T-helper 1 cell (primary cell): ENCODE results near the gene PBX3.
"Not testable (repeated sequence)": the region's sequence is repeated elsewhere in the genome, so short reads cannot be mapped to it uniquely, and the experiment has no call there.

Source experiments
- DNase-seq, 5 donors: peaks; one replicate each; pipeline ENCODE4 v3.0.0-alpha.2; 2012 to 2020

Gene PBX3

DNA sequence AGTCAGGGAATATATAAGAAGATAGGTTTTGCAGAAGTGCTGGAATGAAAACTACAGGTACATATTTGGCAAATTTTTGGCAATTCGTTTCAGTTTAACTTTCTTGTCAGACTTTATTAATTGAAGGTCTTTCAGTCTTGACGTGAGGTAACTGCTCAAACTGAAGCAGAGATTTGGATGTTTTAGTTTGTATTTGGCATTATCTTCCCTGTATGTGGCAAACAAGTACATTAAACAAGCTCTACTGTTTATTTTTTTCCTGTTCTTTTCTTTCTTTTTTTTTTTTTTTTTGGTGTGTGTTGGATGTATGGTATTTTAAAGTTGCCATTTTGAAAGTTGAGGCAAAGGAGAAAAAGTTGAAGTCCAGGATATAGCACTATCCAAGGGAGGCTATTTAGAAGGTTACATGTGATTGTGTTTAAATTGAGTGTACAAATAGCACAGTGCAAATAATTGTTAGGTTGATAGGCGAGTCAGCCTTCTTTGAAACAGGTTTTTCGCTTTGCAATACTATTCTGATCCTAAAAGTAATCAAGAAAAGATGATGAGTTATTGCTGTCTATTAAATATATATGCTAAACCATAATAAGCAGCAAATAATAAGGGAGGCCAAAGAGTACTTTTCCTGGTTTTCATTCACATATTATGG is 2.2 kb downstream of the PBX3 start:
- DNase-seq = no peak

DNA sequence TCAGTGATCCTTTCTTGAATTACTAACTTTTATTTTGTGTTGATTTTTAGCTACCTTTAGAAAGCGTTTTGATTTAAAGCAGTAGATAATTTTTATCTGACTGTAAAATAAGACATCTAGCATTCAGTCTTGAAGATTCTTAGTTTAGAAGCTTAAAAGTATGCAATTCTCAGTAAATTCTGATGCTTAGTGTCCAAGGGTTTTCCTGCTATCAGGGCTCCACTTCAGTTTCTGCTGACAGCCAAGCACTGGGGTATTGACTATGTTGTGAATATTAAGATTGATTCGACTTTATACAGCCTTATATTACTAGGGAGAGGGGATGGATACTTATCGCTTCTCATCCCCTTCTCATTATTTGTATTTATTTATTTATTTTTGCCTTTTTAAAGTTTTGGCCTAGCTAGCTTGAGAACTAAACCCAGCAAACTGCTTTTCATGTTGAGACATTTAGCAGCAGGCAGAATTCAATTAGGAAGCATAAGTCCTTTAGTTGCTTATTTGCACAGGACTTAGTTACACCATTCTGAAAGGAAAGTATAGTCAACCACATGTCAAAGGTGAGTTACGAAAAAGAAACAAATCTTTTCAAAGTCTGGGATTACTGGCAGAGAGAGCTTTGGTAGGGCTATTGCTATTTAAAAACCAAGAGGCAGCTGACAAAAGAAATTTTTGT is 2.9 kb downstream of the PBX3 start:
- DNase-seq = no peak

DNA sequence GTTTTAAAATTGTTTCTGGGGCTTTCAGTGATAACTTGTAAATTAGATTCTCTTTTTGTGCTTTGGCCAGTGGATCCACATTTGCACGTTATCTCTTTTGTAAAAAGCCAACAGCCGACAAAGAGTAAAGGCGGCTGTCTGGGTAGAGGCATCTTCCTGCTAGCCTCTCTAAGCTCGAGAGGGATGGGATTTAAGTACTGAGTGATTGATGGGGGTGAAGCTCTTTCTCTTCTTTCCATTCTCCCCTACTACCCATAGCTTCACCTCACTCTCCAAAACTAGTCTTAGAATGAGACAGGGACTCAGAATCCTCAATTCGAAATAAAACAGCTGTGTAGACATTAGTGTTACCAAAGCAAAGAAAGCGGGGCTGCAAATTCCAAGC is 3.4 kb downstream of the PBX3 start:
- no peak for DNase-seq

DNA sequence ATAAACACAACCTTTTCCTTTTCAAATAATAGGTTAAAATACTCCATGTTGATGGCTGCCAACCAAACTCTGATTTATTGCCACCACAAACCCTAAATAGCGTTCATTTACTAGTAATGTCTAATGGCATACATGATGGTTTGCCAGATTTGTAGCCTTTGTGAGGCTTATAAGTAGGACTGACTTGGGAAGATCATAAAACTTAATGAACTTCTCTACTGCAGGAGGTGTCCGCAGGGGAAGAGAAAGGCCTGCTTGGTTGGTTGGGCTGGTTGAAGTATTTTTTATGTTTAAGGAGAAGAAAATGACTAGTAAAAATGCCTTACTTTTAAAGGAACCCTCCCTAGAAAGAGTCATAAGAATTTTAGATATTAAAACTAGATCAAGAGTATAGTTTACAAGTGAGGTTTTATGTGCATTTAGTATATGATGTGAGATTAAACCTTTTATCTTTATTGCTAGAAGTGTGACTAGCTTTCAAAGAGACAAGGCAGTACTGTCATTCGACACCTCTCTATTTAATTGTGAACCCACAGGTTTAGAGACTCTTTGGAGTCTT is 5.0 kb downstream of the PBX3 start:
- no peak for DNase-seq

DNA sequence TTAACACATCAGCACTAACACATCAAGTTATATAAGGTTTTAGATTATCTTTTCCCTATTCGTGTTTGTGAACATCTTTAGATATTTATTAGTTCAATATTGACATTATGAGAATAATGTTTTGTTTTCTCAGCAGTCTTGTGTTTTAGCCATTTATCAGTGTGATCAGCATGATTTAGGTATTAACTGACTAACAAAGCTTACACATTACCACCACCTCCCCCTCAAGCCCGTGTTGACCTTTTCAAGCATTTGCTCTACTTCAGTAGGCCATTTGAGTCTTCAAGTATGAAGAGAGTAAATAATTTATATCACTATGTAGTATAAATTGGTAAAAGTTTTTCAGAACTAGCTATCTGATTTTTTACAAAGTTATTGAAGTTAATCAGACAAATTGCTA is 6.9 kb downstream of the PBX3 start:
- DNase-seq = no peak

DNA sequence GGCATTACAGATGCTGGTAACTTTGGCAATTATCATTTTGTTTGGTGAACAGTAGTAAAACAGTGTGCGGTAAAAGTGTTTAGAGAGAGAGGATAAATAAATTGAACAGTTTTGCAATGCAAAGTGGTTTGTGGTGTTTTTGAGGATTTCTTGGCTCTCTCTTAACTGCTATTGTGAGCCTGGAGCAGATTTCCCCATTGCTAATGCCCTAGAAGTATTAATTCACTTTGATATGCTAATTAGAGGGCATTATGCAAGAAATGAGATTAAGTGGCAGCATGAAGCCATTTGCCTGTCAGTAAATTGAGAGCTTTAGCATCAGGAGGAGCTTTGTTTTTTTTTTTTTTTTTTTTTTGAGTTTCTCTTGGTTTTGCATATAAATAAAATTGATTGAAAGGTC is 8.2 kb downstream of the PBX3 start:
- DNase-seq = no peak

DNA sequence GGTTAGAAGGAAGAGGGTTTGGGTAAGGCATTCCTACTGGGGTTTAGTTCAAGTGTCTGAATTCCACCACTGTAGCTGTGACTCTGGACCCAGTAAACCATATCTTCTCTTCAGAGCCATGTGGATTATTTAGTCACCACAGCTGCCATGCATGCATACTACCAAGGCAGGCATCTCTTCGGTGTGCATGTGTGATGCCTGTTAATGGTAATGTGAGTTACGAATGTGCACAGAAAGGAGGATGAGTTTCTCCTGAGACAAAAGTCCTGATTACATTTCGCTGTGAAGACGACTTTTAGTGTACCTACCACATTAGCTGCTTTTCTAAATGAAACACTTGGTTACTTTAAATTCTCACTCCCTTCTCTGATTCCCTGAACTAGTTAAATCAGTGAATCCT is 9.3 kb downstream of the PBX3 start:
- no peak for DNase-seq

DNA sequence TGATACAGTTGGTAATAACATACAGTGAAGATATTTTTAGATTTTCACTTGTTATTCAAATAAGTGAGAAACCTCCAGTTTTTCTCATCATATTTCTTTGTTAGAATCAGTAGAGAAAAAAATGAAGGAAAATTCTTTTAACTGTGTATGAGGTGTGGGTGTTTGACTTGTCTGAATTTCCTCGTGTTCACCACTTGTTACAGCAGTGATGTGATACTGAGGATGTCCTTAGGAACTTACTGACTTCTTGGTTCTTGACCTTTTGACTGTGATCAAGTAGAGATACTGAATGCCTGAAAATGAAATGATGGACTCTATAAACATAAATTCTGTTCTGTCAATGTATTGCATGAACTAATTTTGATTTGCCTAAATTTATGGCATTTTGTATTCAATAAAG is 10.7 kb downstream of the PBX3 start:
- DNase-seq = no peak

DNA sequence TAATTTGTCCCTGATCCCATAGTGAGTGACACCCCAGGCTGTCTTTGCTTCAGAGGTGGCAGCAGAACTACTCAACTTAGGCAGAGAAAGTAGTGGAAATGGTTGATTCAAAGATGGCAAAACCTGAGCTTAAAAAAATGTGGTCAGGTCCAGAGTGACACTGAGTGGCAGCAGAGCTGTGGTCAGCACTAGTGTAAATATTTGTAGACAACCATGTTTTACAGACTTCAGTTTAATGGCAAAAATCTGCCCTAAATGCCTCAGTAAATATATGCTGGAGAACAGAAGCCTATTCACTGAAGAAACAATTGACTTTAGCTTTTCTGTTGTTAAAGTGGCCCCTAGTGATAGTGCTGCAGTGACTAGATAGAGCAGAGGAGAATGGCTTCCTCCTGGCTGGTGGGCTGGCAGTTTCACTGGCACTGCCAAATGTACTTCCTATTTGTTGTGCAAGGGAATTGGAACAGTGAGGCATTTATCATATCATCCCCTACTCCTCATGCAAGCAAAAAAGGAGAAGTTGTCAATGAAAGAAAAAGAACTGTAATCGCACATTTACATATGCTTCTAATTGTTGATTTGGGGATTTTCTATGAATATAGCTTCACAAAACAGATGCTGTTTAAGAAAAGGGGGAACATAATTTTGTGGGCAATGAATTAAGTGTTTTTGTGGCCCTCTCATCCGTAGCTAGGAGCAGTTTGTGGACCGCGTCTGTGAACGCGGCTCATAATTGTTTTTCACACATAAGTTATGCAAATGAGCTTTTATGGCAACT is 12.0 kb downstream of the PBX3 start:
- DNase-seq = no peak

DNA sequence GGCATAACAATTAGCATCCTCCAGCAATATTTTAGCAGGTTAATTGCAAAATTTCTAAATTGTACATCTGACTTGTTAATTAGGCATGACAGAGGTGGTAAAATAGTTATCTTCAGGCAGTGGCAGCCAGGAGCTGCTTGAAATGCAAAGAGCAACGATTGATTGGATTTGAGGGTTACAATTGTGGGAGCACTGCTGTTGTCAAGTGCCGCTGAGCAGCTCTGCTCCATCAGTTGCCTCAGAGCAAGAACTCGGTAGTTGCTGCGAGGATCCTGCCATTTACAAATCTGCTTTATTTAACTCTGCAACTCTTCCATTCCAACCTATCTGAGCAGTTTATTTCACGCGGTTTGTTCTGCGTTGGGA is 12.6 kb downstream of the PBX3 start:
- no peak for DNase-seq

DNA sequence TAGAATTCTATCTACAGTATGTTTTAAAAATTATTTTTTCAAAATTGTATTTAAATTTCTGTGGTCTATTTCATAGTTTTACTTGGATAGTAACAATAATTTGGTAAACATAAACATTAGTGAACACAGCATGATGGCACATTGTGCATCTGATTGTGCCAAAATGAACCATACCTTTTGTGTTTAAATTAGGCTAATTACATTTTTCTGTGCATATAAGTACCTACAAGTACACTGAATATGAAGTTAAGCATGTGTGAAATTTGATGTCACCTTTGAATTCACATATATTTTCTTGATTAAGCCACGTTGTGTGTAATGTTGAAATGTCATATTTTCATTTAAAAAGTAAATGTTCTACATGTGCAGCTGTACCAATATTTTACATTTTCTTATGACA is 13.4 kb downstream of the PBX3 start:
- no peak for DNase-seq

DNA sequence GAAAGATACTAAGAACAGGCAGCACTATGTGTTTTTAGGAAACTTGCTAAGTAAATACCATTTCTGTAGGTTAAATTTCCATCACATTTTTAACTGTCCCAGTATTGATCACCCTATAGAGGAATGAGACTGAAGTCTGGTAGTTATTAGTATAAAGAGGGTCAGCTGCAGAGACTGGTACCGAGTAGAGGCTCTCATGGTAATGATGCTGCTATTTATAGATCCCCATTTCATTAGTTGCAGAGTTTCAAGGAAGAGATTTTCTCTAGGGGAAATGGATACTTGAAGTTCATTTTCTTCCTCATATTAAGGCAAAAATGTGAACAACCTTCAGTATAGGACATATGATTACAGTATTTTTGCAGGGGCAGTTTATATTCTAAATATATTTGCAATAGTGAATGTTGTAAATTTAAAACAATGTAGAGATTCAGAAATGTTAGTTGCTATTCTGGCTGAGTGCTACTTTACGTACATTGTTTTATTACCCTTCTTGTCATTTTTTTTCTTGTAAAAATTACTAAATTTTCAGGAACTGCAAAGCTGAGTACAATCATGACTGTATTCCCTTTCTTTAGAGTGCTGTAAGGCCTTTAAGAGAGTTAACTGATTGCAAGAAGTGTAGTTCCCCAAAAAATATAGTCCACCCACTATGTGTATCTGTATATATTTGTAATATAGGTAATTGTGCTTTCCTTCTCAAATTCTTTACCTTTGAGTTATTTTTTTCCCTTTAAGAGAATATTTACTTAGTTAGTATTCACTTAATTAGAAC is 14.7 kb downstream of the PBX3 start:
- no peak for DNase-seq

DNA sequence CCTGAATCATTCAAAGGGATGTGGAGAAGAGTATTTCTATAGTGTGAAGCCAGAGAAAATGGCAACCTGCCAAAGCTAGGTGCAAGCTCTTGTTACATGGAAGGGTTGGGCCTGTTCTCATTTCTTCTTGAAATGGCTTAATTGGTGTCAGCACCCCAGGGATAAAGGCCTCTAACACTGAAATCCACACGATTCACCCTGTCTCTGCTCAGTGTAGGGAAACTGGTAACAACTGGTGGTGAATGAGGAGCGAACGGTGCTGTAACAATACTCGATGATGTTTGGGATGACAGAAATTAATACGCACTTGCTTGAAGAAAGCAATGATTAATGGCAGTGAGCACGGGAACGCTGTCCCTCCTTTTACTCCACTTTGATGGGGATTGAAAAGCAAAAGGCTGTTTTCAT is 16.2 kb downstream of the PBX3 start:
- DNase-seq = no peak

DNA sequence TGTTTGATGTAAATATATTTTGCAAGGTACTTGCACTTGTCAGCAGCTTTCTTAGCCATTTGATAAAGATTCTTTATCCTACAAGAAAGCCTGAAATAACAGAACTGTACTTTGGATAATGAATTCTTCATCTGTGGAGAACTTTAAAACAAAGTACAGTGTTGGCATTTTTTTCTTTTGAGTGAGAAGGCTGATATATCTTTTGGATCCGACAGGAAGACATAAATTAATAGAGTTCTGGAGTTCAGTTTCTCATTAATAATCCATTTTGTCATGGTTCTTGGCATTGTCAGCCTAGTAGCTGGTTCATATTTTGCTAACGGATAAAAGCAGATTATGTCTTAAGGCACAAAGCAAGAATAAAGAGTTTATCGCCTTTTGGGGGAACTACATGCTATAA is 17.0 kb downstream of the PBX3 start:
- no peak for DNase-seq

DNA sequence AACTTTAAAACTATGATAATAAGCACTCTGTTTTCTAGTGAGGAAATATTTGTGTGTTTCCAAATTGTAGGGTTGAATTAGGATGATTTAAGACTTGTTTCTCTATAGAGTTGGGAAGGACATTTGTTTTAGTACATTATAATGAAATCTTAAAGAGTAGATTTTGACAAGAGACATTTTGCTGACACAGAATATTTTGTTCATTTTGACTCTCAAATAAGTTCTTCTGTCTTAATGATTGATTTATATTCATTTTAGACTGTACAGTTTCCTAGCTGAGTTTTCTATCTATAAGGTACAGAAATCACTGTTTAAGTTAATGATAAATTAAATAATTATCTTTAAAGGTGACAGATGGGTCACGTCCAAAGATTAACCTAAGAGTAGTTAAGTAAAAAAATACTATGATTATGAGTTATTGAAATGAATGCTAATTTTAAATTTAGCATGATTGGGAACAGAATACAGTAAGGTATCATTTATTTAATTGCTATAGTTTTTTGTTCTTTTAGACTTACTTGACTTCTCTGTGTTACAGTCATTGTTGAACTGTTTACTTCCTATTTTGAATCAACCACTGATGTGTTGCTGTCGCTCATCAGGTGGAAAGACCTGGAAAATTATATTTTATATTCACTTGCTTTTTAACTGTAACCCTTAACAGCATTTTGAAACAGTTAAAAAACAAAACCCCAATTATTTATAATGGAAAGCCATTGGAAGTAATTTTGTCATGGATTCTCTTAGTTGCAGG is 19.5 kb downstream of the PBX3 start:
- no peak for DNase-seq

DNA sequence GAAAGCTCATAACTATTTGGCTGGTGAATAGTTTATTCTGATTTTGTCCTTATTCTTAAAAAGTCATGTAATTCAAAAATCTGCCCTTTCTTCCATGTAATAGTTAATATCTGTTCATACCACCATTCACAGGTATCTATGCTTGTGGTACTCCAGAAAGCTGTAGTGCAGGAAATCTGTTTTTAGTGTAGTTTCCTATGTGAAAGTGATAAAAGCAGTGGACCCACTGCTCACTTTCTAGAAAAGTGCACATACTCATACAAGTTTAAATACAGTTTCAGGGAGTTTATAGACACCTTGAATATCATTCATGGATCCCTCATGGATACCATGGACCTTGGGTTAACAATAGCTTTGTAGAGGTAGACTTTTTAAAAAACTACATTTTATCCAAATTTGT is 20.2 kb downstream of the PBX3 start:
- DNase-seq = peak in 1 of 5 donors; percentile 4

DNA sequence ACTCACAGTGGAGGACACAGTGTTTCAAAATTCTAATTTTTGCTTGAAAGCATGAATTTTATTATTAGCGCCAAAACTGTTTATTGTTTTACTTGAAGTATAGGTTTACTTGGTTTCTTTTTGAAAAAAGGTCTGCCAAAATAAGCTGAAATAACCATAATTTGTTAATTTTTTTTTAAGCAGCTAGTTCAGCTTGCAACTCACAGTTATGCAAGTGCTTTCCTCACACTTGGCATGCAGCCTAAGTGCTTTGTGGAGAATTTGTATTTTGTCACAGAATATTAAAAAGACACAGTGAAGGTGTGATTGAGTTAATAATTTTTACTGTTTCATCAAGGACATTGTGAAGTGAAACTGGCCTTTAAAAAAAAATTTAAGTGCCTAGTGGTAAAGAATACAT is 21.6 kb downstream of the PBX3 start:
- no peak for DNase-seq

DNA sequence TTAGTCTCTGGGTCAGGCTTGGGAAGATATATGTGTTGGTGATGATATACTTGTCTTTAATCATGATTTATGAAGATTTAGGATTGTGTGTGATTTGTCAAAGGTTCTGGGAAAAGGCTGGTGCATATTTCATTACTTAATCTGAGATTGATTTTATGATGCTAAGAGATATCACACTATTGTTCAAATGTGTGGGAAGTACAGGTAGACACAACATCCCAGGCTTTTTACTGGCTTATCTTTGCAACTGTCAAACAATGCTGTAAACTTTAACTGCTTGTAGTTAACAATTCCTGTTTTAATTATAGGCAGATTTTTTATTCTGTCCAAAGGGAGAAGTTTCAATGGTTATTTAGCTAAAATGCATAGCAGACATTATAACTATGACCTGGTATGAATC is 23.9 kb downstream of the PBX3 start:
- no peak for DNase-seq

DNA sequence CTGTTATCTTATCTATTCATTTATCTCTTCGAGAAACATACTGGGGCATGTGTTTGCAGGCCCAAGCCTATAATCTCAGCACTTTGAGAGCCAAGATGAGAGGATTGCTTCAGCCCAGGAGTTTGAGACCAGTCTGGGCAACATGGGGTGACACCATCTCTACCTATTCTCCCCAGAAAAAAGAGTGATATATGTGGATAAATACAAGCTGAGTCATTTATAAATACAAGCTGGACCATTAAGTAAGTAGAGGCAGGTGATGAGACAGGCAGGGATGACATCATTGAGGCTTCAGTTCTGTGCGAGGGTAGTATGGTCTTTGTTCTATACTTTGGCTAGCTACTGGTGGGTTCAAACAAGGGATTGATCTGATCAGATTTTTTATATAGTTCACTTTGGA is 25.6 kb downstream of the PBX3 start:
- DNase-seq = no peak

DNA sequence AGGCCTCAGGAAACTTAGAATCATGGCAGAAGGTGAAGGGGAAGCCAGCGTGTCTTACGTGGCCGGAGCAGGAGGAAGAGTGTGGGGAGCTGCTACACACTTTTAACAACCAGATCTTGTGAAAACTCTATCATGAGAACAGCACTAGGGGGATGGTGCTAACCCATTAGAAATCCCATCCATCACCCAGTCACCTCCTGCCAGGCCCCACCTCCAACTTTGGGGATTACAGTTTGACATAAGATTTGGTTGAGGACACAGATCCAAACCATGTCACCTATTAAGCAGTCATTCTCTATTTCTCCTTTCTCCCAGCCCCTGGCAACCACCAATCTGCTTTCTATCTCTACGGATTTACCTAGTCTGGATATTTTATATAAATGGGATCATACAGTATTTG is 26.9 kb downstream of the PBX3 start:
- no peak for DNase-seq

DNA sequence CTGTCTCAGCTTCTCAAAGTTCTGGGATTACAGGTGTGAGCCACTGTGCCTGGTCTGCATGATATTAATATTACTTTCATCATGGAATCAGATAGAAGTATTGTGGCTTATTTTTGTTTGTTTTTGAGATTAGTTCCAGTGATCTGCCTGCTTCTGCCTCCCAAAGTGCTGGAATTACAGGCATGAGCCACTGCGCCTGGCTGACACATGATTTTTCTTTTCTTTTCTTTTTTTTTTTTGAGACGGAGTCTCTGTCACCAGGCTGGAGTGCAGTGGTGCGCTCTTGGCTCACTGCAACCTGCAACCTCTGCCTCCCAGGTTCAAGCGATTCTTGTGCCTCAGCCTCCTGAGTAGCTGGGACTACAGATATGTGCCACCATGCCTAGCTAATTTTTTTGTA is 29.6 kb downstream of the PBX3 start:
- DNase-seq = not testable (repeated sequence)

DNA sequence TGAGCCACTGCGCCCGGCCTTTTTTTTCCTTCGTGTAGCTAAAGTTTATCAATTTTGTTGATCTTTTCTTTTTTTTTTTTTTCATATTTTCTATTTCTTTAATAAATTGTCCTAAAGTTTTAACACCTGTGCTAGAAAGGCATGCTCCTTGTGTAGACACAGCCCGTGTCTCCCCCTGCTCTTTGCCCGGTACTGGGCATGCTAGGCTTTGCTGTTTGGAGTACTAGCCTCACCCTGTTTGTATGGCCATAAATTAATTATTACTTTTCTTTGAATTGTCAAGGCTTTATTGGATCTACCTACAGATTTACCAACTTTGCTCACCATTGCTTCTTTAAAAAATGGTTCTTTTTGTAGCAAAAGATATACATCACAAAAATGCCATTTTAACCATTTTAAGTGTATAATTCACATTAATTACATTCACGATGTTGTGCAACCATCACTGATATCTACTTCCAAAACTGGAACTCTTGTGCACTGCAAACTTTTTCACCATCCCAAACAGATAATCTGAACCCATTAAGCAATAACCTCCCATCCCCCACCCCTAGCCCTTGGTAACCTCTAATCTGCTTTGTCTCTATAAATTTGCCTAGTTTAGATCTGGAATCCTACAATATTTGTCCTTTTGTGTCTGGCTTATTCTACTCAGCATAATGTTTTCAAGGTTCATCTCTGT is 31.5 kb downstream of the PBX3 start:
- DNase-seq = not testable (repeated sequence)
